Neural crest cell (in vitro differentiated cells): Measurements from ENCODE around the gene CCDC197. TPM values are rescaled to one million over a fixed set of nuclear protein-coding genes. Genes with fewer than 3 reads are reported as not detected.

Experiments used
- DNase-seq: peaks from one replicate; pipeline ENCODE4 v3.0.0; 2021; ENCODE audit warnings: low read depth, mixed read lengths, low spot score
- H3K27ac Mint-ChIP-seq: one replicate; pipeline ENCODE4 v1.8.0; 2021; ENCODE audit warnings: mild to moderate bottlenecking, mixed read lengths; ENCODE audit not compliant: unreplicated experiment
- H3K27me3 Mint-ChIP-seq: 2 replicates; pipeline ENCODE4 v1.8.0; 2021; ENCODE audit warnings: low read depth, mild to moderate bottlenecking, mixed read lengths
- H3K36me3 Mint-ChIP-seq: 2 replicates; pipeline ENCODE4 v1.8.0; 2021; ENCODE audit warnings: low read depth, mild to moderate bottlenecking, mixed read lengths
- H3K4me1 Mint-ChIP-seq: 2 replicates; pipeline ENCODE4 v1.8.0; 2021; ENCODE audit warnings: mixed read lengths
- H3K4me3 Mint-ChIP-seq: one replicate; pipeline ENCODE4 v1.8.0; 2021; ENCODE audit warnings: mild to moderate bottlenecking, mixed read lengths
- H3K9me3 Mint-ChIP-seq: 2 replicates; pipeline ENCODE4 v1.8.0; 2021; ENCODE audit warnings: mixed read lengths
- CTCF ChIP-seq: fragments of 200-600 bp; sonication (generic); conservative IDR thresholded peaks from 2 replicates; pipeline ENCODE4 v1.5.0; 2021; ENCODE audit warnings: antibody characterized with exemption, mild to moderate bottlenecking
- total RNA-seq: library from RNA; stranded (reverse); gene quantifications from 2 replicates; pipeline ENCODE4 v1.2.1, GENCODE V29; 2021

Gene CCDC197
- total RNA-seq, 1 donor from 2014 or later, result not detected

DNA sequence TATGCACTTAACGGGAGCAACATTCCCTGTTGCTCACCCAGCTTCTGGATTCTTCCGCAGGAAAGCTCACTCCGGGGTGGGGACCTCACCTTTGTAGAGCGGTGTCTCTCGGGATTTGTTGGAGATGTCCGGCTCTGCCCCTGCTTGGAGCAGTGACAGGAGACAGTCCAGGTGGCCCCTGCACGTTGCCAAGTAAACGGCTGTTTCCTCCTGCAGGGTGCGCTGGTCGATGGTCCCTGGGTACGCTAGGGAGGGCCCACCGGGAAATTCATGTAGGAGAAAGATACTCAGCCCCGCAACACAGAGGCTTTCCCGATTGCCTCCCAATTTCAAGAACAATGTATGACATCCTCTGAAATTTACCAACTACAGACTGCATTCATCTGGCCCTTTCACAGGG lies 43.8 kb upstream of the CCDC197 start:
- DNase-seq, result no peak
- Mint-ChIP-seq H3K27me3 (no peaks in the 10 kb centered on the region), H3K27ac (no peak overlapping the region), H3K36me3 (no peaks in the 10 kb centered on the region), H3K4me3 (no peak overlapping the region), H3K9me3 (no peaks in the 10 kb centered on the region), H3K4me1 (peaks cover 4% of the 10 kb centered on the region)
- no peak for TF ChIP-seq CTCF

GRCh38 chr14:93953739-93954515 lies 43.2 kb upstream of the CCDC197 start:
- Mint-ChIP-seq H3K9me3 (no peaks in the 10 kb centered on the region), H3K27ac (no peak overlapping the region), H3K27me3 (no peaks in the 10 kb centered on the region), H3K36me3 (no peaks in the 10 kb centered on the region), H3K4me3 (no peak overlapping the region), H3K4me1 (peaks cover 5% of the 10 kb centered on the region)
- DNase-seq, result no peak
- TF ChIP-seq CTCF, result no peak

DNA sequence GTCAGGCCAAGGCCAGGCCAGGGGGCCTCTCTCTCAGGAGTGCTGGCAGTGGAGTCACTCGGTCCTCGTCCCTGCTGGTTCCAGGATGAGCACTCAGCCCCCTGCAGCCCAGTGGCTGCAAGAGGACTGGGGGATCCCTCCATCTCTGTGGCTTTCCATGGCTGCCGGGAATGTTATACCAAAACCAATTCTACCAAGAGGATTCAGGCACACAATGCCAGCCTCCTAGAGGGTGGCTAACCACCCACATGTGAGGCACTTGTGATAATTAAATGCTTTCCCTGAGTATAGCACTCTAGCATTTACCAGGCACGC lies 42.6 kb upstream of the CCDC197 start:
- H3K36me3 Mint-ChIP-seq, result no peaks in the 10 kb centered on the region
- H3K4me3 Mint-ChIP-seq, result no peak overlapping the region
- no peak for TF ChIP-seq CTCF
- peaks cover 11% of the 10 kb centered on the region for H3K4me1 Mint-ChIP-seq
- H3K9me3 Mint-ChIP-seq, result no peaks in the 10 kb centered on the region
- no peaks in the 10 kb centered on the region for H3K27me3 Mint-ChIP-seq
- DNase-seq, result no peak
- no peak overlapping the region for H3K27ac Mint-ChIP-seq

DNA sequence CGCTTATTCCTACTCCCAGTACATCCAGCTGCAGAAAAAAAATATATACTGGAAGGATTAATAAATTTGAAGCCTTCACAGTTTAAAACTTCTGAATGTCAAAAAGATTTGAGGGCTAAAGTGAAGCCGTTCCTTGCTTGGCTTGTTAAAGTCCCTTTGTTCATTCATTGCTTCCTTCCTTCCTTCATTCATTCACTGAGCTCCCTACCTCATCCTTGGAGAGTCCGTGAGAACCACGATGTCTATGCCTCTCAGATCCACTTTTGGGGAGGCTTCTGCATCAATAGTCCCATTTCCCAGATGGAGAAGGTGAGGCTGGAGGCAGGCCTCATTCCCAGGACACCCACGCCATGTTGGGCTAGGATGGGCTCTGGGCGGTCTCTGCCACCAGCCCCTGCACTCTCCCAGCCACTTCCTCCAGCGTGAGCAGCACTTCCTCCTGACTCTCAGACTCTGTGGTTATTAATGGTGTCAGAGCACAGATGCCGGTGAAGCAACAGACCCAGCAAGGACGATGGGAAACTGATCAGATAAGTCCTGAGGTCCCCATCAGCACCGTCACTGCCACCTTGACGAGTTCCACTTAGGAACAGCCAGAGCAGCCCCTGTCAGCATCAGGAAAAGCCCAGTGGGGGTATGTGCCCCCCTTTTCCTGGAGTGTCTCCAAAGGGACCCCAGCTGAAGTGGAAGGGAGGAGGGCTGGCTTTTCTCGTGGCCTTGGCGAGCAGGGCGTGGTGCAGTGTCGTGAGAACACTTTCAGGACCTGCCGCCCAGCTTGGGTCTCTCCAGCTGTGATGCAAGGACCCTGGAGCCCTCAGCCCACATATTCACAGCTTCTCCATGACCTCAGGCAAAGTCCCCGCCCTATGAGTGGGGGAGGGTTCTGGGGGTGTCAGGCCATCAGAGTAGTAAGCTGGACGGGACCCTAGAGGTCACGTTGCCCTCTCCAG lies 41.9 kb upstream of the CCDC197 start:
- Mint-ChIP-seq H3K4me3 (no peak overlapping the region), H3K27me3 (no peaks in the 10 kb centered on the region), H3K27ac (no peak overlapping the region), H3K4me1 (peaks cover 18% of the 10 kb centered on the region), H3K9me3 (no peaks in the 10 kb centered on the region), H3K36me3 (no peaks in the 10 kb centered on the region)
- DNase-seq, result no peak
- TF ChIP-seq CTCF, result no peak

DNA sequence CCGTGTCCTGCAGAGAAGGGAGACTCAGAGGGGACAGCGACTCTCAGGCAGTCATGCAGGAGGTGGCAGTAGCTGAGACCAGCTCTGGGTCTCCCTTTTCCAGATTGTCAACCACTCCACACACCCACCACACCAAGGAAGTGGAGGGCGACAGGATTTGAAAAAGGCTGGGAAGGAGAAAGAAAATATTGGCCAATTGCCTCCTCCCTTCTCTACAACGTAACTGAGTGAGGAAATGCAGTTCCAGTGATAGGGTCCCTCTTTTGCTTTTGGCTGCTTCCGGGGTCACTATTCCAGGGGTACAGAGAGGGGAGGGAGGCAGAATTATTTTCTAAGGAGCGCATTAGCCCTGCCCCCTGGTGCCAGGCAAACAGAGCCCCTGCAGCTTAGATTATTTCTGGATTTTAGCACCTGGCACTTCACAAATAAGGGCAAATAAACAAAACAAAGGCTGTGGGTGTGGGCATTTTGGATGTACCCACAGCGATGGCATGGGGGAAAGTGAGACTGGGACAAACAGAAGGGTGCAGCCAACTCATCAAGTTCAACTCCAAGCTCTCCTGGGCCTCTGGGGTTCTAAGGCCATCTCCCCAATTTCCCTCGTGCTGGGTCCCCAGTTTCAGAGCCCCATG lies 41.1 kb upstream of the CCDC197 start:
- no peak for TF ChIP-seq CTCF
- DNase-seq, result no peak
- no peaks in the 10 kb centered on the region for H3K9me3 Mint-ChIP-seq
- no peak overlapping the region for H3K27ac Mint-ChIP-seq
- H3K36me3 Mint-ChIP-seq, result no peaks in the 10 kb centered on the region
- H3K4me3 Mint-ChIP-seq, result no peak overlapping the region
- H3K27me3 Mint-ChIP-seq, result no peaks in the 10 kb centered on the region
- peaks cover 20% of the 10 kb centered on the region for H3K4me1 Mint-ChIP-seq
